Chondrocyte (in vitro differentiated cells): ENCODE data around the gene UBE2D1. TPM values are rescaled to one million over a fixed set of nuclear protein-coding genes. Genes with fewer than 3 reads are reported as not detected.

Experiments used
- DNase-seq: peaks from one replicate; pipeline ENCODE4 v3.0.0; 2021; ENCODE audit warnings: mixed read lengths, low spot score
- H3K27ac Mint-ChIP-seq: one replicate; pipeline ENCODE4 v1.8.0; 2021; ENCODE audit warnings: mild to moderate bottlenecking, moderate library complexity, mixed read lengths; ENCODE audit not compliant: unreplicated experiment
- H3K27me3 Mint-ChIP-seq: 2 replicates; pipeline ENCODE4 v1.8.0; 2021; ENCODE audit warnings: low read depth, mixed read lengths
- H3K36me3 Mint-ChIP-seq: 2 replicates; pipeline ENCODE4 v1.8.0; 2021; ENCODE audit warnings: low read depth, mixed read lengths
- H3K4me1 Mint-ChIP-seq: 2 replicates; pipeline ENCODE4 v1.8.0; 2021; ENCODE audit warnings: low read depth, mild to moderate bottlenecking, mixed read lengths
- H3K4me3 Mint-ChIP-seq: one replicate; pipeline ENCODE4 v1.8.0; 2021; ENCODE audit warnings: mild to moderate bottlenecking, moderate library complexity, mixed read lengths; ENCODE audit not compliant: unreplicated experiment
- H3K9me3 Mint-ChIP-seq: 2 replicates; pipeline ENCODE4 v1.8.0; 2021; ENCODE audit warnings: low read depth, mixed read lengths
- CTCF ChIP-seq: fragments of 200-600 bp; sonication (generic); IDR thresholded peaks from 2 replicates; pipeline ENCODE4 v1.5.0; 2021; ENCODE audit warnings: antibody characterized with exemption, mild to moderate bottlenecking, moderate library complexity
- total RNA-seq: library from RNA; stranded (reverse); gene quantifications from 3 replicates; pipeline ENCODE4 v1.2.1, GENCODE V29; 2021

Gene UBE2D1
- total RNA-seq, 1 donor from 2014 or later, result 12.7 TPM

- no peaks in the 10 kb centered on the region for H3K4me1 Mint-ChIP-seq
- TF ChIP-seq CTCF, result no peak
- H3K36me3 Mint-ChIP-seq, result no peaks in the 10 kb centered on the region
- H3K9me3 Mint-ChIP-seq, result no peaks in the 10 kb centered on the region
- no peak overlapping the region for H3K4me3 Mint-ChIP-seq
- peaks cover 31% of the 10 kb centered on the region for H3K27me3 Mint-ChIP-seq
- no peak overlapping the region for H3K27ac Mint-ChIP-seq
- no peak for DNase-seq
Measured at GRCh38 chr10:58302254-58302653, 32.6 kb upstream of the UBE2D1 start.

- no peak overlapping the region for H3K27ac Mint-ChIP-seq
- H3K36me3 Mint-ChIP-seq, result no peaks in the 10 kb centered on the region
- TF ChIP-seq CTCF, result no peak
- H3K27me3 Mint-ChIP-seq, result peaks cover 45% of the 10 kb centered on the region
- H3K9me3 Mint-ChIP-seq, result no peaks in the 10 kb centered on the region
- DNase-seq, result no peak
- no peaks in the 10 kb centered on the region for H3K4me1 Mint-ChIP-seq
- H3K4me3 Mint-ChIP-seq, result no peak overlapping the region
Measured at GRCh38 chr10:58304099-58304633, 30.6 kb upstream of the UBE2D1 start.

- TF ChIP-seq CTCF, result no peak
- no peaks in the 10 kb centered on the region for H3K9me3 Mint-ChIP-seq
- no peak overlapping the region for H3K27ac Mint-ChIP-seq
- H3K4me3 Mint-ChIP-seq, result no peak overlapping the region
- H3K27me3 Mint-ChIP-seq, result peaks cover 50% of the 10 kb centered on the region
- DNase-seq, result no peak
- H3K36me3 Mint-ChIP-seq, result no peaks in the 10 kb centered on the region
- peaks cover under 1% of the 10 kb centered on the region for H3K4me1 Mint-ChIP-seq
Measured at GRCh38 chr10:58305821-58306220, 29.0 kb upstream of the UBE2D1 start.

- Mint-ChIP-seq H3K27me3 (peaks cover 38% of the 10 kb centered on the region), H3K4me3 (no peak overlapping the region), H3K9me3 (no peaks in the 10 kb centered on the region), H3K27ac (no peak overlapping the region), H3K36me3 (no peaks in the 10 kb centered on the region), H3K4me1 (peaks cover 4% of the 10 kb centered on the region)
- TF ChIP-seq CTCF, result no peak
- no peak for DNase-seq
Measured at GRCh38 chr10:58307676-58308075, 27.1 kb upstream of the UBE2D1 start.

- TF ChIP-seq CTCF, result no peak
- H3K36me3 Mint-ChIP-seq, result no peaks in the 10 kb centered on the region
- no peak for DNase-seq
- H3K4me3 Mint-ChIP-seq, result no peak overlapping the region
- H3K4me1 Mint-ChIP-seq, result peaks cover 4% of the 10 kb centered on the region
- no peaks in the 10 kb centered on the region for H3K9me3 Mint-ChIP-seq
- peaks cover 33% of the 10 kb centered on the region for H3K27me3 Mint-ChIP-seq
- H3K27ac Mint-ChIP-seq, result no peak overlapping the region
Measured at GRCh38 chr10:58311026-58311425, 23.8 kb upstream of the UBE2D1 start.
